Vagina (tissue), 2 donors: ENCODE measurements around the gene FAM204A. TPM values are rescaled to one million over a fixed set of nuclear protein-coding genes. Genes with fewer than 3 reads are reported as not detected.

Experiments used
- DNase-seq, 2 donors: peaks; one replicate each; pipeline ENCODE4 v3.0.0-alpha.2; 2017; ENCODE audit errors: extremely low spot score in 2 of 2
- H3K27ac ChIP-seq: fragments of 200-600 bp; sonication (generic); one replicate; pipeline ENCODE4 v1.5.1; 2019
- H3K27me3 ChIP-seq: fragments of 200-600 bp; sonication (generic); one replicate; pipeline ENCODE4 v1.5.1; 2019
- H3K36me3 ChIP-seq, 2 donors: fragments of 200-600 bp; sonication (generic); one replicate each; pipeline ENCODE4 v1.5.1; 2017 to 2019
- H3K4me1 ChIP-seq: fragments of 200-600 bp; sonication (generic); one replicate; pipeline ENCODE4 v1.5.1; 2019
- H3K4me3 ChIP-seq, 2 donors: fragments of 200-600 bp; sonication (generic); 1 replicate in 1 of 2; 2 replicates in 1 of 2; pipeline ENCODE4 v1.5.1; 2016 to 2019
- H3K9me3 ChIP-seq: fragments of 200-600 bp; sonication (generic); one replicate; pipeline ENCODE4 v1.5.1; 2019
- CTCF ChIP-seq, 3 experiments: fragments of 450-650 bp in 2 of 3; fragments of 200-600 bp in 1 of 3; sonication (generic) in 1 of 3; IDR thresholded peaks; one replicate each; pipeline ENCODE4 v1.5.1; 2017 to 2019; ENCODE audit warnings: antibody characterized with exemption in 3 of 3, mild to moderate bottlenecking in 2 of 3, moderate library complexity in 2 of 3
- POLR2A ChIP-seq, 2 donors: fragments of 450-650 bp; IDR thresholded peaks; one replicate each; pipeline ENCODE4 v1.6.1; 2017; ENCODE audit warnings: antibody characterized with exemption in 2 of 2, mild to moderate bottlenecking in 2 of 2, moderate library complexity in 2 of 2
- POLR2AphosphoS5 ChIP-seq, 2 donors: sonication (generic); formaldehyde crosslinking; IDR thresholded peaks; one replicate each; pipeline ENCODE4 v1.9.0; 2017; ENCODE audit warnings: antibody characterized with exemption in 2 of 2, mild to moderate bottlenecking in 2 of 2, low read depth in 1 of 2; ENCODE audit not compliant: insufficient read depth in 1 of 2
- intact Hi-C: fragments of 100-400 bp; cut with DNase I; formaldehyde crosslinking; loops from one replicate; pipeline ENCODE4 v1.15.1; 2023
- total RNA-seq: library from RNA; depleted of rRNA; stranded (reverse); fragments of >200 nt; gene quantifications from one replicate; pipeline ENCODE4 v1.2.3, GENCODE V29; 2016

The FAM204A gene
- total RNA-seq, 1 donor from 2014 or later, result 23.1 TPM

DNA sequence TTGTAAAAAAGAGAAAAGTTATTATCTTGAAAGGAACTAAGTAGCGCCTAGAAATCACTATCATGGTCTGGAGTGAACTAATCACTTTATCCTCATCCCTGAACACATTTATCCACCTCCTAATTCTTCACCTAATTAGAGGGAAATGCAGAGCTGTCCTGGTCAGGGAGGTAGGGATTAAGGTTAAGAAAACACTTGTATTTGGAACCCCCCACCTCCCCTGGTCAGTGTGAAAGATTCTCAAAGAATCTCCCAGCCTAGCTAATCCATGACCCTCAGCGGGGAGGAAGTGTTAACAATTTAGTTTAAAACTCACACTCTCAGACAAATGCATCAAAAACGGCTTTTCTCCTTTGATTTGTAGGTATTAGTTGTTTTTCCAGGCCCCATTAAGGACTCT lies 83.8 kb downstream of the FAM204A start:
- no peak overlapping the region for H3K4me3 ChIP-seq
- TF ChIP-seq CTCF (IDR thresholded peaks at IDR 0.05) (no peak), POLR2A (IDR thresholded peaks at IDR 0.05) (no peak), POLR2AphosphoS5 (IDR thresholded peaks at IDR 0.05; ENCODE audit: insufficient read depth in 1 of 2, low read depth in 1 of 2) (no peak)
- no peaks in the 10 kb centered on the region for H3K9me3 ChIP-seq
- H3K27ac ChIP-seq, result no peak overlapping the region
- no peaks in the 10 kb centered on the region for H3K36me3 ChIP-seq
- intact Hi-C loops, result no loop called here
- no peak for DNase-seq
- H3K4me1 ChIP-seq, result no peaks in the 10 kb centered on the region
- no peaks in the 10 kb centered on the region for H3K27me3 ChIP-seq

DNA sequence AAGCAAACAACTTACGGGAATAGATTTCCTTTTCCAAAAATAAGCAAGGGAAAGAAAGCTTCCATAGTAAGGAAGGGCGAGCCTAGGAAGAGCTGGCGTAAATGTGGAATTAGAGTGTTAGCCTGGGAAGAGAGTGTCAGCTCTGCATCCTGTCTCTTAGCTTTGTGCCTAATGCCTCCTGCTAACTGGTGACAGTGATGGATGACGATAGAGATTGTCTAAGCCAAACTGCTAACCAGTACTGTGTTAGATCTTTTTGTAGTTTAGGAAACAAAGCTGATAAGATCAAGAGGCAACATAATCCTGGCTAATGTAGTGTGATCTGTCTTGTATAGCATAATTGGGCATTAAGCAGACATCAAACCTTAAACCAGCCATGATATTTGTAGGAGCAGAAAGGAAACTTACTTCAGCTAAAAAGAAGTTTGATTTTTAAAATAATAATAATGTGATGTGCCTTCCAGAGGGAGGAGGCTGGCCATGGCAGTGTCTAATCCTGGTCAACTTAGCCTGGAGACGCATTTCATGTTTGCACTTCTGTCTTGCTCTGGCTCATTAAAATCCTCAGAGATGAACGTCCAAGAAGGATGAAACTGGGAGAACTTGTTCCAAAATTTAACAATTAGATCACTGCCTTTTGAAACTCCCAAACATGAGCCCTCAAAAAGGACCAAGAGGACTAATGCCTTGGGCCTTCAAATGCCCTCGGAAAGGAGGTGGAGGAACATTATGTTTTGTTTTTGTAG lies 85.1 kb downstream of the FAM204A start:
- Histone ChIP-seq H3K4me1 (no peaks in the 10 kb centered on the region), H3K27me3 (no peaks in the 10 kb centered on the region), H3K27ac (no peak overlapping the region), H3K36me3 (no peaks in the 10 kb centered on the region), H3K9me3 (no peaks in the 10 kb centered on the region), H3K4me3 (no peak overlapping the region)
- intact Hi-C loops, result no loop called here
- DNase-seq, result no peak
- TF ChIP-seq POLR2A (IDR thresholded peaks at IDR 0.05), result no peak
- TF ChIP-seq CTCF (IDR thresholded peaks at IDR 0.05), result no peak
- TF ChIP-seq POLR2AphosphoS5 (IDR thresholded peaks at IDR 0.05; ENCODE audit: insufficient read depth in 1 of 2, low read depth in 1 of 2), result no peak

DNA sequence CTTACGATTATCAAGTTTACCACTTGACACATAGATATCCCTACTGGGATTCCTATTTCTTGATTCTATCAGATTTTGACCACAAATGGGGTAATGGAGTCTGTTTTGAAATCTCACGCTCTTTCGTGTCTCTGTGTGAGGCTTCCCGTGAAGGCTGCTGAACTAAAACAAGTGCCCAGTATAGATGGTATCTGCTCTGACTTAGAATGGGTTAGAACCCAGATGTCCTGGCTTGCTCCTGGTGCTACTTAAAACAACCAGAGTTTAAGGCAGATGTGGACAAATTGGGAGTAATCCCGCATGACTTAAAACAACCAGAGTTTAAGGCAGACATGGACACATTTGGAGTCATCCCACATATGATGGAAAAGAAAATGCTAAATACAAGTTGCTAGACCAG lies 85.9 kb downstream of the FAM204A start:
- no peak for TF ChIP-seq CTCF (IDR thresholded peaks at IDR 0.05)
- TF ChIP-seq POLR2AphosphoS5 (IDR thresholded peaks at IDR 0.05; ENCODE audit: insufficient read depth in 1 of 2, low read depth in 1 of 2), result no peak
- TF ChIP-seq POLR2A (IDR thresholded peaks at IDR 0.05), result no peak
- H3K27ac ChIP-seq, result no peak overlapping the region
- H3K27me3 ChIP-seq, result no peaks in the 10 kb centered on the region
- no peak for DNase-seq
- intact Hi-C loops, result no loop called here
- H3K4me3 ChIP-seq, result no peak overlapping the region
- H3K36me3 ChIP-seq, result no peaks in the 10 kb centered on the region
- no peaks in the 10 kb centered on the region for H3K4me1 ChIP-seq
- no peaks in the 10 kb centered on the region for H3K9me3 ChIP-seq

- TF ChIP-seq CTCF (IDR thresholded peaks at IDR 0.05) (no peak), POLR2A (IDR thresholded peaks at IDR 0.05) (no peak), POLR2AphosphoS5 (IDR thresholded peaks at IDR 0.05; ENCODE audit: insufficient read depth in 1 of 2, low read depth in 1 of 2) (no peak)
- peak in 1 of 2 donors; percentile 62 for DNase-seq
- H3K4me3 ChIP-seq, result no peak overlapping the region
- no peaks in the 10 kb centered on the region for H3K36me3 ChIP-seq
- H3K27me3 ChIP-seq, result no peaks in the 10 kb centered on the region
- intact Hi-C loops, result no loop called here
- no peak overlapping the region for H3K27ac ChIP-seq
- no peaks in the 10 kb centered on the region for H3K9me3 ChIP-seq
- no peaks in the 10 kb centered on the region for H3K4me1 ChIP-seq
These were observed 86.8 kb downstream of the FAM204A start for GRCh38 chr10:118255355-118255754.

DNA sequence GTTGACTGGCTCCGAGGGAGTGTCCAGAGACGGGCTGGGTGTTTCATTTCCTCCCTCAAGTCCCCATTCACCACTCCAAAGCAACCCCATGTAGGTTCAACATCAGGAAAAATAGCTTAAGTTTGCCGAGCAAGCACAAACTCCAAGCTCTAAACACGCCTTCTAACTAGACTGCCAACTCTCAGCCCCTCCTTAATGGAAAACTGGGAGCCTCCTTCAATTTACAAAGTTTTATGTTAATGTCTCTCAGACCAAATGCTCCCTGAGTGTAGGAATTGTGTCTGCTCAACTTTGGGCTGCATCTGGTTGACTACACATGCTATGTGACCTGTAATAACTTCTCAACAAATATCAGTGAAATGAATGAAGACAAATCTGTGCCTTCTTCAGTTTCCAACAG lies 87.5 kb downstream of the FAM204A start:
- TF ChIP-seq POLR2AphosphoS5 (IDR thresholded peaks at IDR 0.05; ENCODE audit: insufficient read depth in 1 of 2, low read depth in 1 of 2), result no peak
- no peak for TF ChIP-seq CTCF (IDR thresholded peaks at IDR 0.05)
- TF ChIP-seq POLR2A (IDR thresholded peaks at IDR 0.05), result no peak
- H3K4me3 ChIP-seq, result no peak overlapping the region
- DNase-seq, result no peak
- intact Hi-C loops, result no loop called here
- no peaks in the 10 kb centered on the region for H3K27me3 ChIP-seq
- H3K27ac ChIP-seq, result no peak overlapping the region
- no peaks in the 10 kb centered on the region for H3K9me3 ChIP-seq
- no peaks in the 10 kb centered on the region for H3K4me1 ChIP-seq
- H3K36me3 ChIP-seq, result no peaks in the 10 kb centered on the region
